ENCODE data around the gene TTYH2. TPM values are rescaled to one million over a fixed set of nuclear protein-coding genes. Genes with fewer than 3 reads are reported as not detected.

The TTYH2 gene
- total RNA-seq, 1 experiment from 2014 or later = 0.28 TPM

DNA sequence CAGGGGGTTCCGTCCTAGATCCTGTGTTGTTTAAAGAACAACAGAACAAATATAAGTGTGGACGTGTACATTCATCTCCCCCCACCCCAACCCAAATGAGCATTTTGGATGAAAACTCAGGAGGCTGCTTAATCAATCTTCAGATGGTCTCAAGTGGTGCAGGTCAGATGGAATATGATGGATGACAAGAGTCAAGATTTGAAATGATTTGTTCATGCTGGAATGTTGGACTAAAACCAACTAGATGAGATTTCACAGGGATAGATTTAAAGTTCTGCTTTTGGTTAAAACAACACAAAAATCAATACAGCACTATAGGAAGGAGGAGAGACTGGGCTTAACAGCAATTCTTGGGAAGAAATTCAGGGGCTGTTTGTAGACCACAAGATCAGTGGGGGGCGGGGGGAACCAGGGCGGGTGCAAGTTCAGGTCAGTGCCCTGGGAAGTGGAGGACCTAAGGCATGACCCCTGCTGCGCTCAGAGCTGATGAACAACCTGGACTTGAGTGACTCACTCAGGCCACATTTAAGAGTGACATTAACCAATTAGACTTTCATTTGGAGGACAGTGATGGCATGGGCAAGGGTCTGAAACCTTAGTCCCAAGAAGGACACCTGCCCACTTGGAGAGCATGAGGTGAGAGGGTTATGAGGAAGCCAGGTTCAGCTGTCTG, 15.1 kb downstream of the TTYH2 start:
- CTCF ChIA-PET = no interaction called here
- H3K27ac Mint-ChIP-seq (ENCODE audit: unreplicated experiment) = no peak overlapping the region
- H3K9me3 Mint-ChIP-seq (ENCODE audit: low read depth, unreplicated experiment) = no peaks in the 10 kb centered on the region
- intact Hi-C loops (cut with micrococcal nuclease; ENCODE audit: unreplicated experiment) = no loop called here
- peaks cover 96% of the 10 kb centered on the region for H3K27me3 Mint-ChIP-seq (ENCODE audit: unreplicated experiment)
- no peak for DNase-seq
- TF ChIP-seq CTCF (IDR thresholded peaks at IDR 0.05; ENCODE audit: unreplicated experiment) = no peak
- BruUV-seq (replicated peaks) = no TSS peak
- no peaks in the 10 kb centered on the region for H3K36me3 Mint-ChIP-seq (ENCODE audit: insufficient read depth, unreplicated experiment)
- no peaks in the 10 kb centered on the region for H3K4me1 Mint-ChIP-seq (ENCODE audit: low read depth, unreplicated experiment)
- no peak overlapping the region for H3K4me3 Mint-ChIP-seq (ENCODE audit: low read depth, unreplicated experiment)

DNA sequence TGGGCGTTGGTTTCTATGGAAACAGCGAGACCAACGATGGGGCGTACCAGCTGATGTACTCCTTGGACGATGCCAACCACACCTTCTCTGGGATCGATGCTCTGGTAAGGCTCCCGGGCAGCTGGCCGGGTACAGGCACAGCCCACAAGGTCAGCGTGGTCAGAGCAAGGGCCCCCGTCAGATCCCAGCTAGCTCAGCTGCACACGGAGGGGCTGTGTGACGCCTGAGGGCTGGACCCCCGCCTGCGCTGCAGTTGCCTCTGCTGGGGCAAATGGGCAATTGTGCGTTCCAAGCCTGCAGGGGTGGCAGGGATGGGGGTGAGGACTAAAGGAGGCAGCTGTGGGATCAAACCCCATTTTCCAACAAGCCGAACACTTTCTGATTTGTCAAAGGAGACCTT, 17.5 kb downstream of the TTYH2 start:
- intact Hi-C loops (cut with micrococcal nuclease; ENCODE audit: unreplicated experiment) = no loop called here
- DNase-seq = no peak

DNA sequence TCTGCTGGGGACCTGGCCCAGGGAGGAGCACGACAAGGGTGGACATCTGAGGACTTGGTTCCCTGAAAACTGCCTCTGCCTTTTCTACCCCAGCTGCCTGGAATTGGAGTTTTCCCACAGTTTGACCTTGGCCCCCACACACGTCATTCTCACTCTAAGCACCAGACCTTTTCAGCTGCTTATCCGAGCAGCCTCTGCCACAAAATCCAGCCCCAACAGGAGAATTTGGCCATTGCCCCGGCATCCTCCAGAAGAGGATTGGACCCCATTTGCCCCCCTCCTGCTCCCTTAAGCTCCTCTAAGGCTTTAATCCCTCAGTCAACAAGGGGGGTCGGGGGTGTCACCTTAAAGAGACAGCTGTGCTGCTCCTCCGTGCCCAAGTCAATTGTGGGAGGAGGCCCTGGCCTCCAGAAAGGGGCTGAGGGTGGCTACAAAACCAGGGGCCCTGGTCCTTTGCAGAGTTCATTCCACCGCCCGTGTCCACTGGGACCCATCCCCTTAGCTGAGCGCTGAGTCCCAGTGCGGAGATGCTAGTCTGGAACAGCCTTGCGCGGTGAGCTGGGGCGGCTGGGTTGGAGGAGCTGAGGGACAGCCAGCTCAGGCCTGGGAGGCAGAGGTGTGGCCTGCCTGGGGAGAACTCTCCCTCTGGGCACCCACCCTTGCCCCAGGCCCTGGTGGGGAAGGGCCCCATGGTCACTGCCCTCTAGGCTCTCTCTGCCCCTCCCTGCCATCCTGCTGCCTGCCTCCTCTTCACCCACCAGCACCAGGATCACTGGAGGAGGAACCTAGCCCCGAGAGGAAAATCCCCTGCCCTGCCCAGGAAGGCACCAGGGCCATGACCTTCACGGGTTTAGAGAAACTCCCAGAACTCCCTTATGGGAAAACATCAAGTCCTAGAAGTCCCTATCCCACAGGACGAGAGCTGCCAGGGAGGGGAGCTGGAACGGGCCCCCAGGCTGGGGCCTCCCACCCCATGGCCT, 18.8 kb downstream of the TTYH2 start:
- Mint-ChIP-seq H3K4me1 (ENCODE audit: low read depth, unreplicated experiment) (no peaks in the 10 kb centered on the region), H3K27me3 (ENCODE audit: unreplicated experiment) (peaks cover 83% of the 10 kb centered on the region), H3K27ac (ENCODE audit: unreplicated experiment) (no peak overlapping the region), H3K36me3 (ENCODE audit: insufficient read depth, unreplicated experiment) (no peaks in the 10 kb centered on the region), H3K9me3 (ENCODE audit: low read depth, unreplicated experiment) (no peaks in the 10 kb centered on the region), H3K4me3 (ENCODE audit: low read depth, unreplicated experiment) (no peak overlapping the region)
- TF ChIP-seq CTCF (IDR thresholded peaks at IDR 0.05; ENCODE audit: unreplicated experiment) = no peak
- no TSS peak for BruUV-seq (replicated peaks)
- no peak for DNase-seq
- intact Hi-C loops (cut with micrococcal nuclease; ENCODE audit: unreplicated experiment) = no loop called here
- CTCF ChIA-PET = interaction anchor here (0.6 kb wide), 1 partner anchor 36 kb away, joined by 3 read pairs; no protein-coding TSS in a partner anchor

More for the DNA sequence above, 17.5 kb downstream of the TTYH2 start:
- H3K27ac Mint-ChIP-seq (ENCODE audit: unreplicated experiment) = no peak overlapping the region
- peaks cover 94% of the 10 kb centered on the region for H3K27me3 Mint-ChIP-seq (ENCODE audit: unreplicated experiment)
- no peaks in the 10 kb centered on the region for H3K9me3 Mint-ChIP-seq (ENCODE audit: low read depth, unreplicated experiment)
- H3K36me3 Mint-ChIP-seq (ENCODE audit: insufficient read depth, unreplicated experiment) = no peaks in the 10 kb centered on the region
- no peak overlapping the region for H3K4me3 Mint-ChIP-seq (ENCODE audit: low read depth, unreplicated experiment)
- no peak for TF ChIP-seq CTCF (IDR thresholded peaks at IDR 0.05; ENCODE audit: unreplicated experiment)
- H3K4me1 Mint-ChIP-seq (ENCODE audit: low read depth, unreplicated experiment) = no peaks in the 10 kb centered on the region
- CTCF ChIA-PET = no interaction called here
- no TSS peak for BruUV-seq (replicated peaks)

DNA sequence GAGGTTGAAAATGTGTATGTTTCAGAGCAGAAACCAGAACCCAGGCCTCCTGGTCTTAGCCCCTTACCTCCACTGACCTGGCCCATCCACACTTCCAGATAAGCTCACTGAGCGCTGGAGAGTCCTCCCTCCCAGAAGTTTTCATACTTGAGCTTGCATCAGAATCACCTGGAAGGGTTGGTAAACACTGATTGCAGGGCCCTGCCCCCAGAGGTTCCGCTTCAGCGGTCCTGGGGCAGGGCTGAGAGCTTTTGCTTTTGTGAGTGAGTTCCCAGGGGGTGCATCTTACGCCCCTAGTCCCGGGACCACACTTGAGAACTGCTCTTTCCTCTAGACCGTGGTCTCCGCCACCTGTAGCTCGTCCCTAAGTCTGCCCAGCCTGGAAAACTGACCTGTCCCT, 20.6 kb downstream of the TTYH2 start:
- no peak for DNase-seq
- no peak for TF ChIP-seq CTCF (IDR thresholded peaks at IDR 0.05; ENCODE audit: unreplicated experiment)
- intact Hi-C loops (cut with micrococcal nuclease; ENCODE audit: unreplicated experiment) = no loop called here
- no TSS peak for BruUV-seq (replicated peaks)
- Mint-ChIP-seq H3K27ac (ENCODE audit: unreplicated experiment) (no peak overlapping the region), H3K9me3 (ENCODE audit: low read depth, unreplicated experiment) (no peaks in the 10 kb centered on the region), H3K4me1 (ENCODE audit: low read depth, unreplicated experiment) (no peaks in the 10 kb centered on the region), H3K36me3 (ENCODE audit: insufficient read depth, unreplicated experiment) (no peaks in the 10 kb centered on the region), H3K4me3 (ENCODE audit: low read depth, unreplicated experiment) (no peak overlapping the region), H3K27me3 (ENCODE audit: unreplicated experiment) (peaks cover 78% of the 10 kb centered on the region)
- CTCF ChIA-PET = no interaction called here
